Middle frontal gyrus (tissue), 1 donor: Measurements from ENCODE around the gene DCP1A.
"Not testable (repeated sequence)": the region's sequence is repeated elsewhere in the genome, so short reads cannot be mapped to it uniquely, and the experiment has no call there.

ENCODE experiments used
- DNase-seq: peaks from one replicate; pipeline ENCODE4 v3.0.0-alpha.2; 2015; ENCODE audit warnings: low spot score; ENCODE audit errors: extremely low spot score

DCP1A gene

GRCh38 chr3:53329897-53330296 lies 17.4 kb downstream of the DCP1A start:
- no peak for DNase-seq

GRCh38 chr3:53328746-53329145 lies 18.6 kb downstream of the DCP1A start:
- DNase-seq, result no peak

GRCh38 chr3:53327986-53328385 lies 19.4 kb downstream of the DCP1A start:
- not testable (repeated sequence) for DNase-seq

- DNase-seq, result no peak
Measured at GRCh38 chr3:53324105-53324504, 23.2 kb downstream of the DCP1A start.

- no peak for DNase-seq
Measured at GRCh38 chr3:53320697-53321096, 26.6 kb downstream of the DCP1A start.

- DNase-seq, result no peak
Measured at GRCh38 chr3:53318522-53318921, 28.8 kb downstream of the DCP1A start.

- DNase-seq, result no peak
Measured at GRCh38 chr3:53312832-53313231, 34.5 kb downstream of the DCP1A start.

- no peak for DNase-seq
Measured at GRCh38 chr3:53311882-53312281, 35.5 kb downstream of the DCP1A start.

- no peak for DNase-seq
Measured at GRCh38 chr3:53303957-53304356, 43.4 kb downstream of the DCP1A start.

GRCh38 chr3:53303549-53303948 lies 43.8 kb downstream of the DCP1A start:
- DNase-seq, result no peak

GRCh38 chr3:53300826-53301225 lies 46.5 kb downstream of the DCP1A start:
- DNase-seq, result no peak

GRCh38 chr3:53299611-53300023 lies 47.7 kb downstream of the DCP1A start:
- DNase-seq, result peak; percentile 58

GRCh38 chr3:53295410-53295809 lies 51.9 kb downstream of the DCP1A start:
- DNase-seq, result no peak

GRCh38 chr3:53293867-53294266 lies 53.5 kb downstream of the DCP1A start:
- DNase-seq, result no peak

- DNase-seq, result no peak
Measured at GRCh38 chr3:53288214-53288613, 59.1 kb downstream of the DCP1A start.

GRCh38 chr3:53287131-53287629 lies 60.2 kb downstream of the DCP1A start:
- no peak for DNase-seq

- no peak for DNase-seq
Measured at GRCh38 chr3:53286727-53287126, 60.6 kb downstream of the DCP1A start.

GRCh38 chr3:53282581-53282980 lies 64.8 kb downstream of the DCP1A start:
- no peak for DNase-seq

GRCh38 chr3:53278667-53279066 lies 68.7 kb downstream of the DCP1A start:
- no peak for DNase-seq

GRCh38 chr3:53274938-53275605 lies 72.3 kb downstream of the DCP1A start:
- DNase-seq, result no peak

GRCh38 chr3:53273146-53273670 lies 74.1 kb downstream of the DCP1A start:
- DNase-seq, result no peak

GRCh38 chr3:53269888-53270880 lies 77.2 kb downstream of the DCP1A start:
- DNase-seq, result peak; percentile 52
